HepG2 (cell line): ENCODE results near the gene TOP1. TPM values are rescaled to one million over a fixed set of nuclear protein-coding genes. Genes with fewer than 3 reads are reported as not detected.

Experiments used
- DR1 ChIP-seq: sonication (generic); formaldehyde crosslinking; IDR thresholded peaks from 2 replicates; pipeline ENCODE4 v1.8.0; 2021; ENCODE audit warnings: mild to moderate bottlenecking, missing genetic modification reagents, inconsistent platforms
- FIP1L1 ChIP-seq: fragments of 200-400 bp; formaldehyde crosslinking; IDR thresholded peaks from 2 replicates; pipeline ENCODE4 v1.6.1; 2018; ENCODE audit warnings: low read depth, mild to moderate bottlenecking, low read length, moderate library complexity, borderline replicate concordance; ENCODE audit not compliant: insufficient read depth
- GATAD1 ChIP-seq: IDR thresholded peaks from 2 replicates; pipeline ENCODE4 v1.6.1; 2016; ENCODE audit warnings: missing genetic modification reagents, missing compliant biosample characterization
- GTF3A ChIP-seq: sonication (generic); formaldehyde crosslinking; conservative IDR thresholded peaks from 2 replicates; pipeline ENCODE4 v1.4.0; 2020; ENCODE audit warnings: mild to moderate bottlenecking, missing genetic modification reagents
- KLF16 ChIP-seq, 2 experiments: sonication (generic) in 1 of 2; formaldehyde crosslinking in 1 of 2; IDR thresholded peaks; 2 replicates each; pipeline versions ENCODE4 v1.6.1 to v1.8.0; 2016 to 2023; ENCODE audit warnings: missing genetic modification reagents in 2 of 2, missing compliant biosample characterization in 1 of 2
- SIN3A ChIP-seq: IDR thresholded peaks from 2 replicates; pipeline ENCODE4 v1.6.1; 2011; ENCODE audit warnings: low read depth, mild to moderate bottlenecking, control low read depth, low read length, borderline replicate concordance
- THAP8 ChIP-seq: sonication (generic); formaldehyde crosslinking; IDR thresholded peaks from 2 replicates; pipeline ENCODE4 v1.5.1; 2020; ENCODE audit warnings: missing genetic modification reagents, mild to moderate bottlenecking, borderline replicate concordance
- XRCC5 ChIP-seq: fragments of 200-400 bp; formaldehyde crosslinking; optimal IDR thresholded peaks from 2 replicates; pipeline ENCODE3; 2017; ENCODE audit warnings: mild to moderate bottlenecking, low read length
- ZBTB40 ChIP-seq, 2 experiments: fragments of 450-650 bp in 1 of 2; sonication (generic) in 1 of 2; formaldehyde crosslinking in 1 of 2; IDR thresholded peaks; 2 replicates each; pipeline versions ENCODE4 v1.6.1 to v1.8.0; 2016 to 2022; ENCODE audit warnings: antibody characterized with exemption in 1 of 2, mild to moderate bottlenecking in 1 of 2, missing genetic modification reagents in 1 of 2
- ZNF720 ChIP-seq: sonication (generic); formaldehyde crosslinking; IDR thresholded peaks from 2 replicates; pipeline ENCODE4 v1.4.0; 2020; ENCODE audit warnings: missing genetic modification reagents
- polyA plus RNA-seq, 8 experiments: library from polyadenylated mRNA; depleted of rRNA in 3 of 8; stranded (reverse) in 7 of 8; unstranded in 1 of 8; fragments of >200 nt; fragmentation: Illumina TruSeq in 4 of 8; extraction: Trizol in 4 of 8; gene quantifications; 2 replicates each; pipeline versions ENCODE4 v1.2.1 to v1.2.3, GENCODE V29; 2011 to 2016; ENCODE audit warnings: low read depth in 4 of 8, missing spikeins in 1 of 8, mixed read lengths in 1 of 8; ENCODE audit not compliant: insufficient read depth in 1 of 8
- total RNA-seq, 5 experiments: library from RNA; depleted of rRNA; stranded (reverse); fragments of >200 nt; fragmentation: Illumina TruSeq; extraction: Trizol; gene quantifications; 2 replicates each; pipeline ENCODE4 v1.2.3, GENCODE V29; 2016; ENCODE audit warnings: low read depth in 1 of 5
- TF ChIP-seq, protein P1 (sequence below): sonication (generic); formaldehyde crosslinking; IDR thresholded peaks from 2 replicates; pipeline ENCODE4 v1.4.0; 2020; ENCODE audit warnings: mild to moderate bottlenecking, missing genetic modification reagents
- TF ChIP-seq, protein P2 (sequence below): sonication (generic); formaldehyde crosslinking; IDR thresholded peaks from 2 replicates; pipeline ENCODE4 v1.4.0; 2020; ENCODE audit warnings: missing genetic modification reagents
- TF ChIP-seq, protein P3 (sequence below): sonication (generic); formaldehyde crosslinking; IDR thresholded peaks from 2 replicates; pipeline ENCODE4 v1.4.0; 2020; ENCODE audit warnings: low read depth, mild to moderate bottlenecking, missing genetic modification reagents

The TOP1 gene
- total and polyA plus RNA-seq, 2 of the 13 experiments (the other 11 are each of a cell fraction or from before 2014, with no cell fraction given) = 10.2 to 19.4 TPM

- TF ChIP-seq FIP1L1 (no peak), SIN3A (peak; percentile 12; the same call in 1 of the 2 replicates), ZBTB40 (IDR thresholded peaks at IDR 0.05) (no peak), ZBTB40 (CRISPR knock-in tag; IDR thresholded peaks at IDR 0.05) (peak; percentile 82; the same call in 1 of the 2 replicates), GTF3A (CRISPR knock-in tag) (no peak), DR1 (CRISPR knock-in tag) (peak; percentile 51; the same call in 1 of the 2 replicates), XRCC5 (peak; percentile 53), ZNF720 (CRISPR knock-in tag) (no peak), THAP8 (CRISPR knock-in tag) (0 out of 2 replicates have a peak, but pooled peaks have one; percentile 73), KLF16 (CRISPR knock-in tag; IDR thresholded peaks at IDR 0.05) (peak in 1 of 2 experiments; percentile 76; a peak in 2 of 4 replicates), GATAD1 (CRISPR knock-in tag) (peak; percentile 61)
- TF ChIP-seq, protein P1, sequence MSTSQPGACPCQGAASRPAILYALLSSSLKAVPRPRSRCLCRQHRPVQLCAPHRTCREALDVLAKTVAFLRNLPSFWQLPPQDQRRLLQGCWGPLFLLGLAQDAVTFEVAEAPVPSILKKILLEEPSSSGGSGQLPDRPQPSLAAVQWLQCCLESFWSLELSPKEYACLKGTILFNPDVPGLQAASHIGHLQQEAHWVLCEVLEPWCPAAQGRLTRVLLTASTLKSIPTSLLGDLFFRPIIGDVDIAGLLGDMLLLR (CRISPR knock-in tag) = no peak; the same call in 1 of the 2 replicates
- TF ChIP-seq, protein P2, sequence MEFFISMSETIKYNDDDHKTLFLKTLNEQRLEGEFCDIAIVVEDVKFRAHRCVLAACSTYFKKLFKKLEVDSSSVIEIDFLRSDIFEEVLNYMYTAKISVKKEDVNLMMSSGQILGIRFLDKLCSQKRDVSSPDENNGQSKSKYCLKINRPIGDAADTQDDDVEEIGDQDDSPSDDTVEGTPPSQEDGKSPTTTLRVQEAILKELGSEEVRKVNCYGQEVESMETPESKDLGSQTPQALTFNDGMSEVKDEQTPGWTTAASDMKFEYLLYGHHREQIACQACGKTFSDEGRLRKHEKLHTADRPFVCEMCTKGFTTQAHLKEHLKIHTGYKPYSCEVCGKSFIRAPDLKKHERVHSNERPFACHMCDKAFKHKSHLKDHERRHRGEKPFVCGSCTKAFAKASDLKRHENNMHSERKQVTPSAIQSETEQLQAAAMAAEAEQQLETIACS (CRISPR knock-in tag) = no peak; the same call in 1 of the 2 replicates
- TF ChIP-seq, protein P3, sequence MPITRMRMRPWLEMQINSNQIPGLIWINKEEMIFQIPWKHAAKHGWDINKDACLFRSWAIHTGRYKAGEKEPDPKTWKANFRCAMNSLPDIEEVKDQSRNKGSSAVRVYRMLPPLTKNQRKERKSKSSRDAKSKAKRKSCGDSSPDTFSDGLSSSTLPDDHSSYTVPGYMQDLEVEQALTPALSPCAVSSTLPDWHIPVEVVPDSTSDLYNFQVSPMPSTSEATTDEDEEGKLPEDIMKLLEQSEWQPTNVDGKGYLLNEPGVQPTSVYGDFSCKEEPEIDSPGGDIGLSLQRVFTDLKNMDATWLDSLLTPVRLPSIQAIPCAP = no peak
Measured at GRCh38 chr20:41137614-41138474, 109.2 kb downstream of the TOP1 start (continued).
